ENCODE data around the gene MAEA.

The MAEA gene

GRCh38 chr4:1249731-1250526 lies 39.8 kb upstream of the MAEA start:
- DNase-seq (ENCODE audit: low read depth): no peak
- H3K4me3 ChIP-seq (ENCODE audit: control insufficient read depth, low read depth, low read length): peak overlapping the region; percentile 65
- TF ChIP-seq, protein P1, sequence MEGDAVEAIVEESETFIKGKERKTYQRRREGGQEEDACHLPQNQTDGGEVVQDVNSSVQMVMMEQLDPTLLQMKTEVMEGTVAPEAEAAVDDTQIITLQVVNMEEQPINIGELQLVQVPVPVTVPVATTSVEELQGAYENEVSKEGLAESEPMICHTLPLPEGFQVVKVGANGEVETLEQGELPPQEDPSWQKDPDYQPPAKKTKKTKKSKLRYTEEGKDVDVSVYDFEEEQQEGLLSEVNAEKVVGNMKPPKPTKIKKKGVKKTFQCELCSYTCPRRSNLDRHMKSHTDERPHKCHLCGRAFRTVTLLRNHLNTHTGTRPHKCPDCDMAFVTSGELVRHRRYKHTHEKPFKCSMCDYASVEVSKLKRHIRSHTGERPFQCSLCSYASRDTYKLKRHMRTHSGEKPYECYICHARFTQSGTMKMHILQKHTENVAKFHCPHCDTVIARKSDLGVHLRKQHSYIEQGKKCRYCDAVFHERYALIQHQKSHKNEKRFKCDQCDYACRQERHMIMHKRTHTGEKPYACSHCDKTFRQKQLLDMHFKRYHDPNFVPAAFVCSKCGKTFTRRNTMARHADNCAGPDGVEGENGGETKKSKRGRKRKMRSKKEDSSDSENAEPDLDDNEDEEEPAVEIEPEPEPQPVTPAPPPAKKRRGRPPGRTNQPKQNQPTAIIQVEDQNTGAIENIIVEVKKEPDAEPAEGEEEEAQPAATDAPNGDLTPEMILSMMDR (IDR thresholded peaks at IDR 0.05; ENCODE audit: control insufficient read depth, insufficient read depth, low read depth, low read length, missing control alignments): no peak

DNA sequence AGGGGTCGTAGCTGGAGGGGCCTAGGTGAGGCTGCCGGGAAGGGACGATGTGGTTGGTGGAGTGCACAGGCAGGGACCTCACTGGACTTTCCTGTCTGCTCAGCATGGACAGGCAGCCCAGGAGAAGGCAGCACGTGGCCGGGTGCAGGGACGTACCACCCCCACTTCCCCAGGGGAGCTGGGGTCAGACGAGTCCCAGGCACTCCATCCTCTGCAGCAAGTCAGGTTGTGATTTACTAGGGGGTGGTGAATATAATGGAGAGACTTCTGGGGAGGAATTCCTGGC lies 39.2 kb upstream of the MAEA start:
- TF ChIP-seq, protein P1 (IDR thresholded peaks at IDR 0.05; ENCODE audit: control insufficient read depth, insufficient read depth, low read depth, low read length, missing control alignments): no peak
- no peak for DNase-seq (ENCODE audit: low read depth)
- H3K4me3 ChIP-seq (ENCODE audit: control insufficient read depth, low read depth, low read length): no peak overlapping the region

DNA sequence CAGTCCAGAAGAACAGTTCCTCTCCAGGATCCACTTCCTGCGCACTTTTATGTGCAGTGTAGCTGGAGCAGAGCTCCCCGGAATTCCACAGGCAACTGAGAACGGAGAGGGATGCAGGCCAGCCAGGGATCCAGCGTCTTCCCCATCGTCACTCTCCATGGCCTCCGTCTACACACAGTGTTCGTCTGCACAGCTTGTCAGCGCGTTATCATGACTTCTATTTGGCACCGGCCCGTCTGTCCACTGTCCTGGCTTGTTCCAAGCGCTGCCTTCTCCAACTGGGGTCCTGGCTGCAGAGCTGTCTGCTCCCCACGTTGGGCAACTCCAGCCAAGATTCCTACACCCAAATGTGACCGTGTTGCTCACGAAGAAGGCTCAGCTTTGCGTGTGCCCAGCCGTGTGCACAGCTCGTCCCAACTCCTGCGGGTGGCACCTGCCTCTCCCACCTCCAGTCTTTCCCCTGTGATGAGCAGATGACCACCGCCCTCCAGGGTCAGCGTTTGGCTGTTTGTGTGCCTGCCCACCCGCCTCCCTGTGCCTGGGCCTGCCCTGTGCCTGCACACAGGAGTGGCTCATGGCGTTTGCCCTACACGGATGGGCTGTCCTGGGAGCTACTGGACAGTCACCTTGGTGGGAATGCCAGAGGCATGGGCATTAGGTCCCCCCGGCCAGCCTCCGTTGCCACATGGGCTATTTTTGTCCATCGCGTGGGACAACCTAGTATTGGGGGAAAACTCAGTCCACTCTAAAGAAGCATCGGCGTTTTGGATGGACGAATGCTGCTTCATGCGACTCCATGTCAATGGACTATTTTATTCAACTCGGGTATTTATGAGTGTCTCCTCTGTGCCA lies 38.5 kb upstream of the MAEA start:
- TF ChIP-seq, protein P1 (IDR thresholded peaks at IDR 0.05; ENCODE audit: control insufficient read depth, insufficient read depth, low read depth, low read length, missing control alignments): no peak
- no peak overlapping the region for H3K4me3 ChIP-seq (ENCODE audit: control insufficient read depth, low read depth, low read length)
- DNase-seq (ENCODE audit: low read depth): no peak

DNA sequence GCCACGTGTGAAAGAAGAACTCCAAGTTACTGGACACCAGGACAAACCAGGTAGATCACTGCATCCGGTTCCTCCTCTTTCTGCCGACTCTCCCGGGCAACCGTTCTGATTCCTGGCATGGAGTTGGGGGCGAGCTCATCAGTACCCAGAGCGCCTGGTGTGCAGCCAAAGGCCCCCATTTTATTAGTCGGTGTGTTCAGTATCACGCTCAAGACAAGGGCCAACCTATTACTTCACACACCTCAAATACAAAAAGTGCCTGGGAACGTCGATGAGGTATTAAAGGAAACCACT lies 38.0 kb upstream of the MAEA start:
- H3K4me3 ChIP-seq (ENCODE audit: control insufficient read depth, low read depth, low read length): no peak overlapping the region
- DNase-seq (ENCODE audit: low read depth): no peak

DNA sequence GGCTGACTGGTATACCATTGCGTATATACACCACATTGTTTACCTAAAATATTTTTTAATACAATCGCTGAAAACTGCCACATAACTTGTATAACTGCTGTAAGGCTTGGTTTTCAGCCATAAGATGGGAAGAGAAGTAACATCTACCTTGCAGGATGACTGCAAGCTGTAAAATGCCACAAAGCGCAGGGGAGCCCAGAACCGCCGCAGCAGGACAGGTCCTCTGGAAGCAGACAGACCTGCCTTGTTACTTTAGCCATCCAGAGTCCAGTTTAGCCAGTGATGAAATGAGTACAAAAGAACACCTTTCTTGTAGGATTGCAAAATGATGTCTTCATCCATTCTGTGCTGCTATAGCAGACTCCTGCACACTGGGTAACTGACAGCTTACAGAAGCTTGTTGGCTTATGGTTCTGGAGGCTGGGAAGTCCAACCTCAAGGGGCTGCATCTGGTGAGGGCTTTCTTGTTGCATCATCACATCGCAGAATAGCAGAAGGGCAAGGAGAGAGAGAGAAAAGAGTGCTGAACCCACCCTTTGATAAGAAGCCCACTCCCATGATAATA lies 36.7 kb upstream of the MAEA start:
- TF ChIP-seq, protein P1 (IDR thresholded peaks at IDR 0.05; ENCODE audit: control insufficient read depth, insufficient read depth, low read depth, low read length, missing control alignments): no peak
- no peak for DNase-seq (ENCODE audit: low read depth)
- no peak overlapping the region for H3K4me3 ChIP-seq (ENCODE audit: control insufficient read depth, low read depth, low read length)

More for the DNA sequence above, 38.0 kb upstream of the MAEA start:
- TF ChIP-seq, protein P1 (IDR thresholded peaks at IDR 0.05; ENCODE audit: control insufficient read depth, insufficient read depth, low read depth, low read length, missing control alignments): no peak

GRCh38 chr4:1253831-1254230 lies 35.9 kb upstream of the MAEA start:
- H3K4me3 ChIP-seq (ENCODE audit: control insufficient read depth, low read depth, low read length): no peak overlapping the region
- TF ChIP-seq, protein P1 (IDR thresholded peaks at IDR 0.05; ENCODE audit: control insufficient read depth, insufficient read depth, low read depth, low read length, missing control alignments): no peak
- no peak for DNase-seq (ENCODE audit: low read depth)
